VCaP (cell line): Measurements from ENCODE around the gene PNPLA7.
A peak's percentile ranks its signal among the peaks of the same experiment; 100 is the strongest.

Experiments used
- H3K27ac ChIP-seq: fragments of 450-650 bp; 2 replicates; pipeline ENCODE4 v1.5.1; 2017
- CTCF ChIP-seq: fragments of 450-650 bp; conservative IDR thresholded peaks from 2 replicates; pipeline ENCODE4 v1.5.1; 2017; ENCODE audit warnings: mild to moderate bottlenecking, moderate library complexity

PNPLA7 gene

GRCh38 chr9:137426018-137426681 lies 124.1 kb downstream of the PNPLA7 start:
- H3K27ac ChIP-seq: no peak overlapping the region
- TF ChIP-seq CTCF: no peak

GRCh38 chr9:137423514-137424291 lies 126.5 kb downstream of the PNPLA7 start:
- peak overlapping the region; percentile 90 for H3K27ac ChIP-seq
- peak; percentile 64 for TF ChIP-seq CTCF

DNA sequence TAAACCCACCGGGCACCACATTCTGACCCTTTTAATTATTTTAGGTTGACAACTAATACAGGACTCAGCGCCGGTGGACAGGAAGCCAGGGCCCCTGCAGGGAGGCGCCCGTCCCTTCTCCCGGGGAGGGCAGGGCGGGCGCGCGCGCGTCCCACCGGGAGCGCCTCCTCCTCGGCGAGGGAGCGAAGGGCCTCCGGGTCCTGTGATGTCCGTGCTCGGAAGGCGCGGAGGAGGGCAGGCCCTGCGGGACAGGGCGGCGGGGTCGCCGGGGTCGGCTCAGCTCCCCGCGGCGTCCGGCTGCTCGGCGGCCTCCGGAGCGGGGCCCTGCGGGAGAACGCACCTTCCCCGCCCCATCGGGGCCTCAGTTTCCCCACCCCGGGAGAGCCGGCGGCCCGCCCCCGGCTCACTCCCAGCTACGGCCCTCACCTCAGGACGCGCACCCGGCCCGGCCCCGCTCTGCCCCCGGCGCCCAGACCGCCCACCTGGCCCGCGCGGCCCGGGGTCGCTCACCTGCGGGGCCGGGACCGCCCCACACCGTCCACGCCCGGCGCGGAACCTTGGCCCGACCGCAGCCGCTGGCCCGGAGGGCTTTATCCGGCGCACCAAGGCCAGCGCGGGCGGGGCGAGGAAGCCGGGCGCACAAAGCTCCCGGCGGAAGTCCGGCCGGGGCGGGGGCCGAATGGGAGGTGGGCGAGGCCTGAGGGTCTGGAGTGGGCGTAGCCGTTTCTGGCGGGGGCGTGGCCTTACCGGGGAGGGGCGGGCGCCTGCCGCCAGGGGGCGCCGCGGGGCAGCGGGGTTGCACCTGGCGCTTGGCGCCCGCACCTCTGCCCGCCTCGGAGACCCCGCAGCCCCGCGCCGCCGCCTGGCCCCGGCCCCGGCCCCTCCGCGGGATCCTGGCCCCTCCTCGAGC lies 127.3 kb downstream of the PNPLA7 start, which contains the start of the genes EXD3 and NOXA1:
Gene EXD3, minus strand, starts transcription at position 559 of the 910 bp plus-strand sequence. CDS start 27,805 bp downstream, outside the sequence.
Gene NOXA1, plus strand, starts transcription at position 790 of the 910 bp plus-strand sequence. CDS start 137 bp downstream, outside the sequence.
- TF ChIP-seq CTCF: peak; percentile 98
- peak within 1 kb of the TSS; percentile 90 for H3K27ac ChIP-seq

GRCh38 chr9:137421838-137422603 lies 128.2 kb downstream of the PNPLA7 start:
- no peak for TF ChIP-seq CTCF
- H3K27ac ChIP-seq: peak overlapping the region; percentile 90

DNA sequence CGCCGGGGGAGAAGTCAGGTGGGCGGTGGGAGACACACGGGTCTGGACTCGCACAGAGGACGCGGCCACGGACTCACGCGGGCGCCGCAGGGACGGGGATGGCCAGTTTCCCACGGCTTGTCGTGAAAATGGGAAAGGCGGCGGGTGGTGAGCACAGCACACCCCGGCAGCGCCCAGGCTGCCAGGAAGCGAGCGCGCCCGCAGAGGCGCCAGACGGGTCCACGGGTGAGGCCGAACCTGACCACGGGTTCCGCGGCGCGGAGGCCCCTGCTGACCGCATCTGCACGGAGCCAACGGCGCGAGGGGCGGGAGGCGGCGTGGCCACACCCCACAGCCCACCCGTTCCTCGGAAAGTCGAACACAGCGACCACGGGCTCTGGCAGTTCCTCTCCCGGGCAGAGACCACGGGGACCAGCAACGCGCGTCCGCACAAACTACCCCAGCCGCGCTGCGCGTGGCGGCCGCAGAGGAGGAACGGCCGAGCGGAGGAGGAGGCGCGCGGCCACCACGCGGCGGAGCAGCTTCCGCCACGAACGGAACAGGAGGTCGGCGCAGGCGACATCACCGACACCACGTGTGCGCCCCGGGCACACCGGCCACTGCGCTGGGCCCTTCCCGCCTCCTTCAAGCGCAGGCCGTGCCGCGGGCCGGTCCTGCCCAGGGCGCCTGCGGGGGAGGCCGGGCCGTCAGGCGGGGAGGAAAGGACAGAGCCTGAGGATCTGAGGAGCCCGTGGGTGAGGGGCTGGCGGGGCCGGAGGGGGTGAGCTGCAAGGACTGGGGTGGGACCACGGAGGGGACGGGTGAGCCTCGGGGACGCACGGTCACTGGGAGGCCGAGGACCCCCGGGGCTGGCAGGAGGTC lies 132.8 kb downstream of the PNPLA7 start:
- no peak overlapping the region for H3K27ac ChIP-seq
- TF ChIP-seq CTCF: no peak

DNA sequence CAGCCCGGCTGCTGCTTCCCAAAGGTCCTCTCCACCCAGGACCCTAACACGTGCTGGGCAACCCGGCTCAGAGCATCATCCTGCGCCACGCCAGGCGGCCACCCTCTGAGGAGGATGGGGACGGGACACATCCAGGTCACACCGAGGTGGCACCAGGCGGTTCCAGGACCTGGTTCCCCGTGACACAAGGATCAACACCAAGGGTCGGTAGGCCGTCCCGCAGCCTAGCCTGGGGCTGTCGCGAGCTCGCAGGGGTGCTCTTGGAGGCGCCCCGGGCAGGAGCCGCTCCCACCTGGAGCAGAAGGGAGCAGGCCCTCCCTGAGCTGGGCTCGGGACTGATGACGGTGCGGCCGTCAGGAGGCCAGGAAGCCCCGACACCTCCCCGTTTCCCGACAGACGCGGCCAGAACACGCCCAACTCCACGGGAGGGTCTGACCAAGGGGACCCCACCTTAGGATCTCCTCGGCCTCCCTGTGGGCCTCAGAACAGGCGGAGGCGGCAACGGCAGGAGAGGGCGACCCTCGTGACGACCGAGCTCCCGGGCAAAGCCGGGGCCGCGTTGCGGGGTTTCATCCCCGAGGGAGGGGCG lies 133.5 kb downstream of the PNPLA7 start:
- no peak for TF ChIP-seq CTCF
- H3K27ac ChIP-seq: no peak overlapping the region
